HG03159 (cell line): Measurements from ENCODE around the gene KCTD4.

Experiments used
- ATAC-seq: cut with Tn5 transposase; IDR thresholded peaks from one replicate; pipeline ENCODE4 v1.9.1; 2021; ENCODE audit warnings: mild to moderate bottlenecking, moderate library complexity; ENCODE audit not compliant: unreplicated experiment

Gene KCTD4

DNA sequence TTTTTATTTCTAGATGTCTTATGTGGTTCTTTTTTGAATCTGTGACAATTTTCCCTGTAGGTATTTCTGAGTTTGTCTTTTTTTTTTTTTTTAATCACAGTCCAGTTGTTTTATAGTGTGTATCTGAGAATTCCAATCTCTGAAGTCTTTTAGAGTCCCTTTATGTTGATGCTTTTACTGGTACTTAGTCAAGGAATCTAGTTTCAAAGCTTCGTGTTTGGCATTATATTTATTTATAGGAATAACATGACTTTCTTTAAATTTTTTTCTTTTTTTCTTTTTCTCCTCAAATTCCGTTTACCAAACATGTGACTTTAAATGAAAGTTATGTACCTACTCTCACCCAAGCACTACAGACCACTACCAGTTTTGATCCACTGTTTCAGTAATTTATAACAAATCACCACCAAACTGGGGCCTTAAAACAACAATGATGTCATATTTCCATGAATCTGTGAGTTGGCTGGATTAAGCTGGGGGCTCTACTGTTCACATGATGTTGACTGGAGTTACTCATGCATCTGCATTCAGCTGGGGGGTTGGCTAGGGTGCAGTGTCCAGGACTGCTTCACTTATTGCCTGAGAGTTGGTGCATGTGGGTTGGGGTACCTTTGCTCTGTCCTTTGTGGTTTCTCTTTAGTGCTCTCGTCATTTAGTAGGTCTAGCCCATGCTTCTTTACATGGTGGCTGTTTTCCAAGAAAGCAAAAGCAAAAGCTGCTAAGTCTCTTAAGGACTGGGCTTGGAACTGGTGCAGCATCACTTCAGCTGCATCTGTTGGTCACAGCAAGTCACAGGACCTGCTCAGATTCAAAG, 22.3 kb downstream of the KCTD4 start:
- ATAC-seq, result no peak

DNA sequence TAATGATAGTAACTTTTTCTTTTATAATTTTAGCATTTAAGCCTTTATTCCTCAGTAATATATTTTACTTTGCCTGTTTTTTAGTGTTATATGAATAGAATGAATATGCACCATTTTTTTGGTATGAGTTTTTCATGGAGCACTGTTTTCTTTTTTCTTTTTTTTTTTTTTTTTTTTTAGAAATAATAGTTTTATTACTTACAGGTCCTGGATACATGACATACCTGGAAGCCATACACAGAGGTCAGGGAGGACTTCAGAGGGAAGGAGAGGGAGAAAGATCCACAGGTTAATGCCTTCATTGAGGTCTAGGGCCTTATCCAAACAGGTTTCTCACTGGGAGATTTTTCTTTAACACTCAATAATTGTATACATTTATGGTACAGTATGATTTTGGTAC, 26.4 kb downstream of the KCTD4 start:
- ATAC-seq, result no peak

DNA sequence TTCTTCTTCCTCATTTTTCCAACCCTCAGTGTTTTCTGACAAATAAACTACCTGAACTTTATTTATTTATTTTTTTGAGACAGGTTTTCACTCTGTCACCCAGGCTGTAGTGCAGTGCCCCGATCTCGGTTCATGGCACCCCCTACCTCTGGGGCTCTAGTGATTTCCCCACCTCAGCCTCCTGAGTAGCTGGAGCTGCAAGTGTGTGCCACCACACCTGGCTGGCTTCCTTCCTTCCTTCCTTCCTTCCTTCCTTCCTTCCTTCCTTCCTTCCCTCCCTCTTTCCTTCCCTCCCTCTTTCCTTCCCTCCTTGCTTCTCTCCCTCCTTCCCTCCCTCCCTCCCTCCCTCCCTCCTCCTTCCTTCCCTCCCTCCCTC, 32.3 kb downstream of the KCTD4 start:
- ATAC-seq, result no peak

DNA sequence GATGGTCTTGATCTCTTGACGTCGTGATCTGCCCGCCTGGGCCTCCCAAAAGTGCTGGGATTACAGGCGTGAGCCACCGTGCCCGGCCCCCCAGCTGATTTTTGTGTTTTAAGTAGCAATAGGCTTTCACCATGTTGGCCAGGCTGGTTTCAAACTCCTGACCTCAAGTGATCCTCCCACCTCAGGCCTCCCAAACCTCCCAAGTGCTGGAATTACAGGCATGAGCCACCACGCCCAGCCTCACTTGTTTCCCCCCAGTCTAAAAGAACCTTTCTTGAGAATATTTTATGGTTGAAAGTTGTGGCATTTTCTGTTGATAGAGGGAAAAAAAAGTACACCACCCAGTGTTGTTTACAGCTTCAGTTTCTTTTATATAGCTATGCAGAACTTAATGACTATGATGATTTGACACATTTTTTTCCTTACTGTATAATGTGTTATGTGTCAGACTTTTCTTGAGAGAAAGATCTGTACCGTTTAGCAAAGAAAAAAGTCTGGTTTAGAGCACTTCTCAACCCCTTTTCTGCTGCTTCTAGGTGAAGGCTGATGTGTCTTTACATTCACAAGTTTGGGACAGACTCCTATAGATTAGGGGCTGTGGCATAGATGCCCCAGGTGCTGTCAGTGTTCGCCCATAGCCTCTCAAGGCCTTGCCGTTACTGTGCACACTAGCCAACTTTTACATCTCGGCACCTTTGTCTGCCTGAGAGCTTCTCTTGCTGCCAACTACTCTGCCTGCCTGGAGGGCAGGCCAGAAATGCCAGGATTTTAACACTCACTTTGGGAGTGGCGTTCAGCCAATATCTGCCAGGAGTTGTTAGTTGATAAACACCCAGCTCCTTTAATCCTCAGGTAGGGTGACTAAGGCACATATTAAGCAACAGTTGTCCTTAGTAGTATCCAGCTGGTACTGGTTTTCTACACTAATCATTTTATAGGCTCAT, 33.0 kb downstream of the KCTD4 start:
- no peak for ATAC-seq

DNA sequence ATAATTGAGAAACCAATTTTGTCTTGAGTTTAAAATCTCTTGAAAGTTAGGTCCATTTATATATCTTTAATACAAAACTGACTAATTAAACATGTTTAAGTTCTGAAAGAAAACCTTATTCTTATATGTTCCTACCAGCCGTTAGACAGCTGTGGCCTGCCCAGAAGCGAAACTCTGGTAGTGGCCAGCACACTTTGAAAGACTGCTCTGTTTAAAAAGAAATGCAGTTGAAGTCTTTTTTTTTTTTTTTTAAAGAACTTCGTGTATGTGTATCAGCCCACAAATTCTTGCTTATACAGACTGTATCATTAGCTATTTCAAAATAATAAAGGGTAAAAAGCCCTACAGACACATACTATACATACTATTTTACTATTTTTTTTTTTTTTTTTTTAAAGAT, 34.0 kb downstream of the KCTD4 start:
- ATAC-seq, result no peak

DNA sequence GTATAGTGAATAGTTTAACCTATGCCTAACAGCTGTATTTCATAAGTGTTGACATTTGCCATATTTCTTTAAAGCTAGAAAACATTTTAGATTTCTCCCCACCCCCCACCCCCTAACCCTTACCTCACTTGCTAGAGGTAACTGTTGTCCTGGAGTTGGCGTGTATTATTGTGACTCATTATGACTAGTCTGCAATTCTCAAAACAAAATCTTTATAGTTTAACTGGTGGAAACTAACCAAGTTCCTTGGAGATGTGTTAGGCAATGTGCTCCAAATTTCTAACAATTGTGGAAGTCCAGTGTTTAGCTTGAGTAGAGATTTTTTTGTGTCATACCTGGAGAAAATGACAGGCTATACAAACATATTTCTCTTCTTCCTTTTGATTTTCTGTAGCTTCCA, 38.0 kb downstream of the KCTD4 start:
- ATAC-seq, result no peak

DNA sequence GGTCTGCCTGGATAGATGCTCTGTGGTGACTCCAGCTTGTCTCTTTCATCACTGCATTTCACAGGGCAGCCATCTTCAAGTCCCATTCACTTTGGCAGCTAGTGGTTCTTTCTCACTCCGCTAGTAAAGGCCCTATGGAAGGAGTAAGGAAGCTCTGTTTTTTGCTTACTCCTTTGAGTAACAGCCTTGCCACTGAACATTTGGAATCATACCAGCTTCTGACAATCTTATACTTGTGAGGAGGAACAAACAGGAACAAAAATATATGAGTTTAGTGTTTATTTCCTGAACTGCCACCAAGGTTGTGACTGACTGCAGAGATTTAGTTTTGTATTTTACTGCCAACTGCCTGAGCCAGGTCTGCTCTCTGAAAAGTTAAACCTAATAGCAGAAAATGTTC, 38.7 kb downstream of the KCTD4 start:
- ATAC-seq, result no peak

DNA sequence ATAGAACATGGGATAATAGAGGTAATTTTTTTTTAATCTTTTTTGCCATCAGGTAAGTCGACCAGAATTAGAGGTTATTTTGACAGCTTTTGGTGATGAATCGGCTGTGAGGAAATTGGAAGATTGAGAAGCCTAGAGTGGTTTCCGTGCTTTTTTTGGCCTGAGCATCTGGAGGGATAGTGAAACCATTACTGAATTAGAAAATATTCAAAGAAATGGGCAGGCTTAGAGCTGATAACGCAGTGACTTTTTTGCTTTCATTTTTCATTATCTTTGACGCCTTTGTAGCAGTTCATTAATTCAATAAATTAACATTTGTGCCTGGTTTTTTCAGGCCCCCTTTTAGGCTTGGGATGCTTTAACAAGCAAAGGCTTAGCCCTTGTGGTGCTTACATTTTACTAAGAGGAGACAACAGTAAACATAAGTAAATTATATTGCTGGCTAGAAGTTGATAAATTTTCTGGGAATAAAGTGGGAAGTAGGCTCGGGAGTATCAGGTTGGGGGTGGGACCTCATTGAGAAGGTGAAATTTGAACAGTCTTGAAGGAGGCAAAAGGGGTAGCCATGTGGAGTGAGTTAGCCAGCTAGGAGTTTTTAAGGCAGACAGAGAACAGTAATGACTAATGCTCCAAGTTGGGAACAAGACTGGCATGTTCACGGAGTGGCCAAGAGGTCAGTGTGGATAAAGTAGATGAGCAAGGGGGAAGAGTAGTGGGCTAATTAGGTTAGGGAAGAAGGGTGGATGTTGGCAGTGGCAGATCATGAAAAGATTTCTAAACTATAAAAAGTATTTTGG, 44.1 kb downstream of the KCTD4 start:
- no peak for ATAC-seq

DNA sequence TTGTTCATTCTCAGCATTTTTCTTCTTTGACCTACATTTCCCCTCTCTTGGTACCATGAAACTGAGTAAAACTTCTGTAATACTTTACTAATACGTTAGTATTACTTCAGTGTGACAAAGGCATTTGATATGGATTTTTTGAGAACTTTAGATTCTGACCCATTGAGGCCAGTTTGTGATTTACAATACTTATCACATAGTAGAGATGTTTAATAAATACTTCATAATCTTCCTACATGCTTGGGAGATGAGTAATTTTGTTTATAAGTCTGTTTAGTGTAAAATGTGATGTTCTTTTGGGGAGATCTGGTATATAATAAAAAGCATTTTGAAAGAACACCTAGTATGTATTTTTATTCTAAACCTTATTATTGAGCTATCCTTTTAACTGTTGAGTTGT, 50.9 kb downstream of the KCTD4 start:
- no peak for ATAC-seq

DNA sequence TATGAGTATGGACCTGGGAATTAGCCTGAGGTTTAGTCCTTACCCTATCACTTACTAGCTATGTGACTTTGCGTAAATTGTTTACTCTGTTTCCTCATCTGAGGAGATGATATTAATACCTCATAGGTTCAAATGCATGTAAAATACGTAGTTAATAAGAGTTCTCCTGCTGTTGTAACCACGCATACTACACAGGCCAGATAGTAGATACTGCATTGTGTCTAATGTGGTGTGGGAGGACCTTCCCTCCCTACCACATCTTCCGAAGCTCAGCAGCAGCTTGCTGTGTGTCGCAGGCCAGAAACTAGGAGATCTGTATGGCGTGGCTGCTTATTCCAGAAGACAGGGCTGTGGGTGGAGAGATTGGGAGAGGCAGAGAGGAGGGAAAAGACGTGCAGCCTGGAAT, 57.5 kb downstream of the KCTD4 start:
- no peak for ATAC-seq
